Esophagus muscularis mucosa (tissue), 4 donors: ENCODE measurements around the gene DOCK1.

Experiments used
- EP300 ChIP-seq: sonication (generic); formaldehyde crosslinking; IDR thresholded peaks from one replicate; pipeline ENCODE4 v1.6.1; 2017; ENCODE audit warnings: antibody characterized with exemption
- POLR2A ChIP-seq: fragments of 450-650 bp; IDR thresholded peaks from one replicate; pipeline ENCODE4 v1.6.1; 2017; ENCODE audit warnings: antibody characterized with exemption, moderate library complexity, mild to moderate bottlenecking, low read depth
- POLR2AphosphoS5 ChIP-seq, 2 donors: sonication (generic); formaldehyde crosslinking; IDR thresholded peaks; one replicate each; pipeline ENCODE4 v1.6.1; 2017; ENCODE audit warnings: antibody characterized with exemption in 2 of 2
- TF ChIP-seq, protein P1 (sequence below), 3 experiments: fragments of 200-600 bp in 2 of 3; fragments of 450-650 bp in 1 of 3; sonication (generic) in 2 of 3; IDR thresholded peaks; one replicate each; pipeline ENCODE4 v1.5.1; 2017 to 2019; ENCODE audit warnings: antibody characterized with exemption in 3 of 3, mild to moderate bottlenecking in 2 of 3, moderate library complexity in 1 of 3

- no peak for TF ChIP-seq POLR2AphosphoS5 (IDR thresholded peaks at IDR 0.05)
- TF ChIP-seq, protein P1, sequence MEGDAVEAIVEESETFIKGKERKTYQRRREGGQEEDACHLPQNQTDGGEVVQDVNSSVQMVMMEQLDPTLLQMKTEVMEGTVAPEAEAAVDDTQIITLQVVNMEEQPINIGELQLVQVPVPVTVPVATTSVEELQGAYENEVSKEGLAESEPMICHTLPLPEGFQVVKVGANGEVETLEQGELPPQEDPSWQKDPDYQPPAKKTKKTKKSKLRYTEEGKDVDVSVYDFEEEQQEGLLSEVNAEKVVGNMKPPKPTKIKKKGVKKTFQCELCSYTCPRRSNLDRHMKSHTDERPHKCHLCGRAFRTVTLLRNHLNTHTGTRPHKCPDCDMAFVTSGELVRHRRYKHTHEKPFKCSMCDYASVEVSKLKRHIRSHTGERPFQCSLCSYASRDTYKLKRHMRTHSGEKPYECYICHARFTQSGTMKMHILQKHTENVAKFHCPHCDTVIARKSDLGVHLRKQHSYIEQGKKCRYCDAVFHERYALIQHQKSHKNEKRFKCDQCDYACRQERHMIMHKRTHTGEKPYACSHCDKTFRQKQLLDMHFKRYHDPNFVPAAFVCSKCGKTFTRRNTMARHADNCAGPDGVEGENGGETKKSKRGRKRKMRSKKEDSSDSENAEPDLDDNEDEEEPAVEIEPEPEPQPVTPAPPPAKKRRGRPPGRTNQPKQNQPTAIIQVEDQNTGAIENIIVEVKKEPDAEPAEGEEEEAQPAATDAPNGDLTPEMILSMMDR (IDR thresholded peaks at IDR 0.05), result no peak
- TF ChIP-seq POLR2A, result no peak
- no peak for TF ChIP-seq EP300
These were observed 59.0 kb downstream of the DOCK1 start for GRCh38 chr10:126964190-126964589.
